NK-92 (cell line): ENCODE measurements around the gene TMEM18.

Experiments
- DNase-seq: peaks from one replicate; lab custom pipeline; 2025; ENCODE audit not compliant: unreplicated experiment; lab: John Stamatoyannopoulos, UW

TMEM18 gene

DNA sequence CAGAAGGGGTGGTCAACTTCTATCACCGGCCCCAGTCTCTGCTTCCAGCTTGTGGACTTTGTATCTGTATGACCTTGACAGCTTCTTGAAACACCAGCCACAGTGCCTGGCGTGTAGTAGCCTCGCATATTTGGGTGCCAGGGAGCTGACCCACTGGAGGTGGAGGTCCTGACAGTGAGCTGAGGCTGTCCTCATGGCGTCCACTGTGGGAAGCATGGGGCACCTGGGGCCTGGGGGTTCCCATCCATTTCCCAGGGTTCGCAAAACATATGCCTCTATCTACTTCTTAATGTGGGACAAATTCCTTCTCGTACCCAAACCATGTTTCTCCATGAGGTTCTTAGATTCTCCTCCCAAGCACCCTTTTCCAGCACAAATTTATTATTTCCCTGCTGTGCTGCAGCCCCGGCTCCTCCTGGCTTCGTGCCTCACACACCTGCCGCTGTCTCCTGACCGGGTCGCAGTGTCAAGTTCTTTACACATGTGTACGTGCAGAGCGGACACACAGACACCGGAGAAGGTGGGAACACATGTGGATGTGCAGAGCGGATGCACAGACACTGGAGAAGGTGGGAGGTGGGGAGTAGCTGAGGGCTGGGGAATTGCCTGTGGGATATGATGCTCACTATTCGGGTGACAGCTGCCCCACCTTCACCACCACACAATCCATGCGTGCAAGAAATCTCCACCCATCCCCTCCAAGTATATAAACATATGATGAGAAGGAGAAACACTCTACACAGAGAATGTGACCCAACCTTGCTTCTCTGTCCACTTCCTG, 23.4 kb downstream of the TMEM18 start:
- DNase-seq = no peak

DNA sequence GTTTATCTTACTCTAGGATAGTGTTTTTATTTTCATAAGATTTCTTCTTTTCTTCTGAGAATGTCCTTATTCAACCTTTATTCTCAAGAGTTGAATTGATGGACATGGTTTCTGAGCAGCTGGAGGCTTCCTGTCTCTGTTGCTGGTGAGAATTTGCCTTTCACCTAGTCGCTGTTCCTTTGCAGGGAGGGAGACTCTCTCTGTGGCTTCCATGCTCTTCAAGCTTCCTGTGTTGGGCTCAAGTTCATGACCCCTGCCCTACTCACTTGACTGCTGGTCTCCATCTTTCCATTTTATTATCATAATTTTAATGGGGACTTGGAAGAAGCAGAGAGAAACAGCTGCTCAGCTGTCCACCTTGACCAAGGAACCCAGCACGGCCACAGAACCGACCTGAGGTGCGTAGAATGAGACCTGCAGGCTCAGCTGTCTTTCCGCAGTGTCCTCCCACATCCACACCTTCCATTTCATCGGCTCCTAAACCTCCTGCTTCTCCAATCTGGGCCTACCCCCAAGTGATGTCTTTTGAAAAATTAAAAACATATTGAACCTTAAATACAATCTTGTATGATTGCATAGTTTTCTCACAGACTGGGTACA, 24.2 kb downstream of the TMEM18 start:
- DNase-seq = no peak

DNA sequence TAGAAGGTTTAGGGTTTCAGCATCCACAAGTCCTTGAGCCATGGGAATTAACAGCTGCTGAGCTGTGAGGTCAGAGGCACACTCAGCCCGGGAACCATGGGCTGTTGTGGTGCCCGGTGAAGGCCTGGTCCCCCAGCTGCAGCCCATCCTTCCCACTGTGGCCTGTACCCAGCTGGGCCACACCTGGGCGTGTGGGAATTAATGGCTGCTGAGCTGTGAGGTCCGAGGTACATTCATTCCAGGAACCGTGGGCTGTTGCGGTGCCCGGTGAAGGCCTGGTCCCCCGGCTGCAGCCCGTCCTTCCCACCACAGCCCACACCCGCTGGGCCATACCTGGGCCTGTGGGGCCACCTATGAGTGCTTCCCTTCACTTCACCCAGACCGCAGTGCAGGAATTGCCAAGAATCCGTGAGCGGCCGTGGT, 25.2 kb downstream of the TMEM18 start:
- no peak for DNase-seq

DNA sequence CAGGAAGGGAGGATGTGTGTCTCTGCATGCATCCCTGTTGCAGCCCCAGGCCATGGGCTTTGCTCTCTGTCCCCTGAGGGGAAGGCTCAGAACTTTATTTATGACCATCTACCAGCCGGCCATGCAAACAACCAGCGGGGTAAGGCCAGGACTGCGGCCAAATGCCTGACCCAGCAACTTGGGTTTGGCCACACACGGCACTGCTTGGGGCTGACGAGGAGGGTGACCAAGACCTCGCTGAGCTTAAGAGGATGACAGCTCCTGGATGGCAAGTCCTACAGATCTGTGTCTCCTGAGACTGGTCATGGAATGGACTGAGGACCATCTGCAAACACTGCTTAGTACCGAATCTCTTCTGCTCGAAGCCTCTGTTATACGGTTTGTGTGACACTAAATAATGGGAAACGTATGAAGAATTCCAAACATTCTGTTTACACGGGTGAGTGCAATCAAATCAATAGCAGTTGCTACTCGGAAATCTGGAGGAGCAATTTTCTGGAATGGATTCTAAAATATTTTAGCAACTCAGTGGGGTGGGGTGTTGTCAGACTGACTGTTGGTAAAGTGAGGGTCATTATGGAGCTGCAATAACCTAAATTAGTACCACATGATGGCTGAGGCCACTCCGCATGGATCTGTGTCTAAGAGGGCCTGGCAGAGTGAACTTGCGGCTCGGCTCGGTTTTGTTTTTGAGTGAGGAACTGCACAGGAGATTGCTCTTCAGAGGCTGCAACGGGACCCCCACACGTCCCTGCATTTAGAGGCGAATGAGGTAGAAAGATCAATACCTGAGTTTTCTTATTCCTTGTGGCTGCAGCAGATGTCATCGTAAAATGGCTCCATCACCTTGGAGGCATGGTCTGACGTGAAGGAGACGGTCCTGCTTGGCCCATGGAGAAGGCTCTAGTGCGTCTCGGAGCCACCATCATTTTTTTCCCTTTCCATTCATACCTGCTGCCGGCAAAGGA, 26.6 kb downstream of the TMEM18 start:
- DNase-seq = no peak

DNA sequence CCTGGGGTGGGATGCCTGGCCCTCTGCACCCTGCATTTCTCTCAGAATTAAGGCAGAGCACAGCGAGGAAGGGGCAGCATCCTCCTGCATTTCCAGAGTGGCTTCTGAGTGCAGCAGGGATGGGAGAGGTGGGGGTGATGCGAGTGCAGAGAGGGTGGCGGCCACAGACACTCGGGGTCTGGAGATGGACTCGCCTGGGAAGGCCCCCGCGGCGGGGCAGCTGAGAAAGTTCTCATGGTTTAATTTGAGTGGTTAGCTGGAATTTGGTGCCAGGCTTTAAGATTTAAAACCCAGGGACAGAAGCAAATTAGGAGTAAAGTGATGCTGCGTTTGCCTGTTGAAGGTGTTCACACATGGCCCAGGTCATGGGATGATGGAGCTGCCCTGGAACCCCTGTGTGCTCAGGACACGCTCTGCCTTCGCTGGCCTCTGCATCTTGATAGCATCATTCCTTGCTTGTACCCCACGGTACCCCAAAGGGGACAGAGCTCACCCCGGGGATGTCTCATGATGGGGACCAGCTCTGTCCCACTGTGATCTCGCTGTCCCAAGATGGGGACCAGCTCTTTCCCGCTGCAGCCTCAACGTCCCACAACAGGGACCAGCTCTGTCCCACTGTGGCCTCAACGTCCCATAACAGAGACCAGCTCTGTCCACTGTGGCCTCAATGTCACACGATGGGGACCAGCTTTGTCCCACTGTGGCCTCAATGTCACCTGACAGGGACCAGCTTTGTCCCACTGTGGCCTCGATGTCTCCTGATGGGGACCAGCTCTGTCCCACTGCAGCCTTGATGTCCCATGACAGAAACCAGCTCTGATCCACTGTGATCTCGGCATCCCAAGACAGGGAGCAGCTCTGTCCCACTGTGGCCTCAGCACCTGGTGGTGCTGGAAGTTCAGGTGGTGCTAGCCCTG, 27.5 kb downstream of the TMEM18 start:
- DNase-seq = no peak

DNA sequence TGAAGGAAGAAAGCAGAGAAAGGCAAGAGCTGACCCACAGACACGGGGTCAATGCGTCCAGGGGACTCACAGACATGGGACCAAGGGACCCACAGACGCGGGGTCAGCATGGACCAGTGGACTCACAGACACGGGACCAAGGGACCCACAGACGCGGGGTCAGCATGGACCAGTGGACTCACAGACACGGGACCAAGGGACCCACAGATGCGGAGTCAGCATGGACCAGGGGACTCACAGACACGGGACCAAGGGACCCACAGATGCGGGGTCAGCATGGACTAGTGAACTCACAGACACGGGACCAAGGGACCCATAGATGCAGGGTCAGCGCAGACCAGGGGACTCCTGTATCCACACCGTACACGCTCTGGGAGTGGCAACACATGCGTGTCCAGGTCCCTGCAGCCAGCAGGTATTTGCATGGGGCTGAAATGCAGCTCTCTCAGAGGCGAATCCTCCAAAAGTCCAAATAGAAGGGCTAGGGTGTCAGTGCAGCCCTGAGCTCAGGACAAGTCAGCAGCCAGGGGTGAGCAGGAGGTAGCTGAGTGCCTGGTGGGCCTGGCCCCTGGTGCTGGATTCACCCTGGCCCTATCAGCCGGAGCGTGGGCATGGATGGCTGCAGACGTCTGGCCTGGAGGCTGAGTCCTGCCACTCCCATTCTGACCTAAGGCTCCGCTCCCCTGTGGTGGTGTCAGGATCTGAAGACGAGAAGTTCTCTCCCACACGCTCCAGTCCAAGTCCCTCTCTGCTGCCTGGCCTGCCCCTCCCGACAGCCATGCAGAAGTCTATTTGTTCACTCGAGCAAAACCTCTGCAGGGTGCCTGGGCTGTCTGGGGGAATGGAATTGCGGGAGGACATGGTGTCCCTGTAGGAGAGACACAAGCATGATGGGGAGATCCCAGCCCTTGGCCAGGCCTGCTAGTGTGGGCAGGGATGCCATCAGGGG, 28.5 kb downstream of the TMEM18 start:
- no peak for DNase-seq

DNA sequence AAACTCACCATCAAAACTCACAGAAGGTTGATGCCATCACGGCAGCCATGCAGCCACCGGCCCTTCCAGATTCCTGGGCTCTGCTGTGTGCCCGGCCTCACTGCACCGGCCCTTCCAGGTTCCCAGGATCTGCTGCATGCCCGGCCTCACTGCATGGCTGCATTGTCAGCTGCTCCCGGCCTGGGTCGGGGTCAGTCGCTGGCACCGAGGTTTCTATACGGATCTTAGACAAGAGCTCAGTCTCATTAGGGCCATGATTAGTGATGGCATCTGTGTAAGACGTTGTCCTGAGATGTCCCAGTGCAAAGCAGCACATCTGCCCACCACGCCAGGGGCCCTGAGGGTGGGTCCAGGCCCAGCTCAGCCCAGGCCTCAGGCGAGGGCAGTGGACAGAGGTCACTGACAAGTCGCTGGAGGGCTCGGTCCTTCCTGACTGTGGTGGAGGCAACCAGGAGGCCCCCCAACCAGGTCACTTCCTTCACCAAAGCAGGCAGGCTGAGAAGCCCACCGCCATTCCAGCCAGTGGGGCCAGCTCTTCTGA, 29.4 kb downstream of the TMEM18 start:
- DNase-seq = no peak

DNA sequence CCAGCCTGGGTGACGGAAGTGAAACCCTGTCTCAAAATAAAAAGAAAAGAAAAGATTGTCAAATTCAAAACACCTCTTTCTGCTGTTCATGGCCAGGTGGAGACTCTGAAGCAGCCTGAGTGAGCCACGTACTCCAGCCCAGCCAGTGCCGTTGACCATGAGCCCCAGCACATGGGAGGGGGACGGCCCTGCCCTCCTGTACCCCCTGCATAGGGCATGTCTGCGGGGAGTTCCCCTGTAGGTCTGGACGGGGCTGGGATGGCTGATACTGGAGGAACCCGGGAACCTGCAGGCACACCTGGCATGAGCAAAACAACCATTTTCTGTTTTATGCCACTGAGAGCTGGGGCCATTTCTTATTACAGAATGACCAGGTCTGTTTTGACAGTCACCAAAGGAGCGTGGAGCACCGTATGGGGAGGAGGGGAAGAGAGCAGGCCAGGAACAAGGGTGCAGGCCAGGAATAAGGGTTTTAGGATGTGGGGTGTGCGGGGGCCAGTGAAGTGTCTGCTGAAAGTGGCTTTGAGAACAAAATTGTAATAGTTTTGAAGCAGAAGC, 30.1 kb downstream of the TMEM18 start:
- no peak for DNase-seq

DNA sequence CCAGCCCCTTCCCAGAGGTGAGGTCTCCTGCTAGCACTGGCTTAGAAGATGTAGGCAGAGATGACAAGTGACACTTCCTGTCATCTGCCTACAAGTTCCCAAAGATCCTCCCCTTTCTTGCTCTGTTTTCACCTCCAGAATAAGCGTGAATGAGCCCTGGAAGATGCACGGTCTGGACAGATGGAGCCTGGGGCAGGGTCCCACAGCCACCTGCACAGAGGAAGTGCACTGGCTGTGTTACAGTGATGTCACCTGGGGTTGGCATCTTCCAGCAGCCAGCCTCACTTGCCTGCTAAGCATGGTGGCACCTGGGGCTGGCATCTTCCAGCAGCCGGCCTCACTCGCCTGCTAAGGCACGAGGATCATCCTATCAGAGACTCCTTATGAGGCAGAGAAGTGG, 32.3 kb downstream of the TMEM18 start:
- DNase-seq = no peak

DNA sequence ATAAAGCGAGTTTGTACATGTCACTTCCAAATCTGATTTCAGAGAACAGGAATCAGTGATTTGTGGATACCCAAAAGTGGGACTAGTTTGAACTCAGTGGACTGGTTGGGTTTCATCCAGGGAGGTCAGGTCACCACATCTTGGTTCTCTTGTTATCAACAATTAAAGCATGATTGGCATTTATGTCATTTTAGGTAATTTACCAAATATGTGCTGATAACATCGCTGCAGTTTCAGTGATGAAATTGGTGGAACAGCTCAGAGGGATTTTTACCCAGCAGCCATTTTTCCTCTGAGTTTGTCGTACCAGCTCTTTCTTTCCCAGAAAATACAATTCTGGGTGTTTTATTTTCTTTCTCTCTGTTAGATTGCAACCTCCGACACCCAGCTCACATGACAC, 33.4 kb downstream of the TMEM18 start:
- no peak for DNase-seq

DNA sequence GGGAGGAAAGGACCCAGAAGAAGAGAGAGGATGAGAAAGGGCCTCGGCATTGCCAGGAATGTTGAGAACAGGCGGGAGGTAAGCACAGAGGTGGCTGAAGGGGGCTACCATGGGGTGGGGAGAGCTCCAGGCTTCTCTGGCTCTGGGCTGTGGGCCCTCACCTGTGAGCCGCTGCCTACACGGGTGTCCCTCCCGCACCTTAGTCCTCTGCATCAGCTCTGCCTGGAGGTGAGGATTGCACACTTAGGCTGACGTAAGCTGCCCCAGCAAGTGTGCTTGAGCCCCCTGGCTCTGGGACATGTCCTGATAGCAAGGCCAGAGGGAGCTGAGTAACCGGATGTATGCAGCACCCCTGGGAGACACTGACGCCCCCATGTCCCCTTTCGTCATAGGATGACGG, 33.9 kb downstream of the TMEM18 start:
- DNase-seq = no peak

DNA sequence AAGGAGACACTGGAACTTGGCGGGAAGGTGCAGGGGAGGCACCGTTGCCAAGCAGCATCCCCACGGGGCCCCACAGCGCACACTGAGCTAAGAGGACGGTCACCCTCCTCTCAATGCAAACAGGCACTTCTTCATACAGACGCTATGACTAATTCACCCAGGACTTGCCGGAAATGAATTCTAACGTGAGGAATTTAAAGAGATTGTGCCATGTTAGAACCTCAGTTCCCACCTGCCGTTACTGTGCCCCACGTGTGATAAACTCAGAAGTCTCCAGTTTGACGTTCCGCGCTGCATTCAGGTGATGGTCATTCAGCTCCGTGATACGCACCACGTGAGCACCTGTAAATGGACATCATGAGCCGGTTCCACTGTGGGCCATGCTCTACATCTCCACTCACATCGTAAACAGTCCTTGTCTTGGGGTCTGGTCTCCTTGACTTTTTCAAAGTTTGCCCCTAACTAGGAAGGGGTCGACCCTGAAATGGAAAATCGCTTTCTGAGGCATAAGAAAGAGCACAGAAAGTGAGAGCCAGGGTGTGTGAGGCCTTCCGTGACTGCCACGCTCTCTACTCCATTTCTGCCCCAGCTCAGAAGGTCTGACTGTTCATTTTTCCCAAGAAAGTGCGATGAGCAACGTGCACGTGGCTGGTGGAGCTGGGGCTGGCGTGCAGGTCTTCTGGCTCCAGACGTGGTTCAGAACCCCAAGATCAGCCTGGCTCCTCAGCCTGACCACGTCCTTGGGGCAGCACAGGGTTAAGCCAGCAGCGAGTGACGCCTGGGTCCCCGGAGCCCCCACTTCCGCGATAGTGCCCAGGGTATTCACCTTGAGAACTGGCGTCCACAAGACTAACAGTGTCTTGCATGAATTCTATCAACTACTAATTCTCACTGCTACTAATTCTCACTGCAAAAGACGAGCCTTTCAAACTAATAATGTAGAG, 35.1 kb downstream of the TMEM18 start:
- no peak for DNase-seq

DNA sequence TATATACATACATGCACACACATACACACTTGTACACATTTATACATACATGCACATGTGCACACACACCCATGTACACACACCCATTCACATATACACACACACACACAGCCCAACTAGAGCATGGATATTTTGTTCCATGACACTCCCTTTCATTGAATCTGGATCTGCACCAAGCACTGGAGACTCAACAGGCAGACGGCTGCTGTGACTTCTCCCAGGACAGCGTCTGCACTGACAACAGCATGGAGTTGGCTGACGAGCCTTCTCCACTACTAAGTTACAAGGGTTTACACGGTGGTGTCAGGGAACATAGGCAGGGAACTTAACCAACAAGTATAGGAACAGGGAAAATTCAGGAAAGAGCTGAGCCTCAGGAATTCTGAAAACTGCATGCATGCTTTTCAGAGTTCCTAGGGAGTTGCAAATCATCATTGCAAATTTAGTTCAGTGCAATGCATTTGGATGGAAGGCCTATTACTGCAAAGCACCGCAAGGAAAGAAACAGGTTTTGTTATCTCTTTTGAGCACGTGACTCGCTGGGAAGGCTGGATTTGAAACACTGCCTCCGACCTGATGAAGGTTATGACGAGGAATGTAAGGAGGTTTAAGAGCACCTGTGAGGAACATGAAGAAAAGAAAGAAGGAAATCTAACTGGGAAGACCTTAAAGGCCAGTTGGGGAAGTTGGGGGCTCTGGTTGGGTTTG, 35.9 kb downstream of the TMEM18 start:
- DNase-seq = no peak

DNA sequence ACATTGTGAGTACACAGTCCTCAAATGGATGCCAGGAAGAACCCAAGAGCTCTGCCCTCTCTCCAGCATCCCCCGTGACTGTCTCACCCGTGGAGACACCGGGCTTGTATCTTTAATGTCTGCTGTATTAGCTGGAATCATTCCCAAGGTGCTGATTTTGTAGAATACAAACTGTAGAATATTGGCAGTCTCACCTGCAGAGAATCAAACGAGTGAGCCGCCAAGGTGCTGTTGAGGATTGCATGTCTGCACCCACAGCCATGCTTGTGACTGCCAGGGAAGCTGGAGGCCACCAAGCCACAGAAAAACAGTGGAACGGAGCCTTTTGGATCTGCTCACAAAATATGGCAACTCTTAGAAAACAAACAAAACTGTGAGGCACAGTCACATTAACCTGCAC, 37.5 kb downstream of the TMEM18 start:
- DNase-seq = no peak

DNA sequence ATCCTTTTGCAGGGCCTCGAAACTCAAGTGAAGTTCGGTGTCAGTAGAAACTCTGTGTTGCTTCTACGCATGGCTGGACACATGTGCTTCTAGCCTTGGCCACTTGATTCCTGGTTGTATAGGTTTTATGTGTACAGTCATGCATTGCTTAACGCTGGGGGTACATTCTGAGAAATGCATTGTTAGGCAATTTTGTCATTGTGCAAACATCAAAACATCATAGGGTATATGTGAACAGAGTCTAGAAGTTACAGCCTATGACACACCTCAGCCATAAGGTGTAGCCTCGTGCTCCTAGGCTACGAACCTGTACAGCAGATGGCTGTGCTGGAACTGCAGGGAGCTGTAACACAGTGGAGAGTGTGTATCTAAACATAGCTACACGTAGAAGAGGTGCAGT, 39.4 kb downstream of the TMEM18 start:
- no peak for DNase-seq

DNA sequence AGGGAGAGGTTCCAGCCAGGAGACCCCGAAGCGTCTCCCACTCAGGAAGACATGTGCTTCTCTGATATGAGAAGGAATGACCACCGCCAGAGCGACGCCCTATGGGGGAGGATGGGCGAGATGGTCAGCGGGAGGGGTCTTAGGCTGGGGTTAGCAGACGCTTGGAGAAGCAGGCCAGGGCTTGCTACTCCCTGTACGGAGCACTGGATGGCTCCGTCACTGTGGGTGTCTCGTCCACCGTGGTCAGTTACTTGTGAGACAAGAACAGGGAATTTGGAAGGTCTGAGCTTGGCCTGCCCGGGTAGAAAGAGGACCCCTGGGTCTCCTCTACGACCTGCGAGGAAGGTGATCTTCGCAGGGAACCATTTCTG, 39.8 kb downstream of the TMEM18 start:
- DNase-seq = no peak

DNA sequence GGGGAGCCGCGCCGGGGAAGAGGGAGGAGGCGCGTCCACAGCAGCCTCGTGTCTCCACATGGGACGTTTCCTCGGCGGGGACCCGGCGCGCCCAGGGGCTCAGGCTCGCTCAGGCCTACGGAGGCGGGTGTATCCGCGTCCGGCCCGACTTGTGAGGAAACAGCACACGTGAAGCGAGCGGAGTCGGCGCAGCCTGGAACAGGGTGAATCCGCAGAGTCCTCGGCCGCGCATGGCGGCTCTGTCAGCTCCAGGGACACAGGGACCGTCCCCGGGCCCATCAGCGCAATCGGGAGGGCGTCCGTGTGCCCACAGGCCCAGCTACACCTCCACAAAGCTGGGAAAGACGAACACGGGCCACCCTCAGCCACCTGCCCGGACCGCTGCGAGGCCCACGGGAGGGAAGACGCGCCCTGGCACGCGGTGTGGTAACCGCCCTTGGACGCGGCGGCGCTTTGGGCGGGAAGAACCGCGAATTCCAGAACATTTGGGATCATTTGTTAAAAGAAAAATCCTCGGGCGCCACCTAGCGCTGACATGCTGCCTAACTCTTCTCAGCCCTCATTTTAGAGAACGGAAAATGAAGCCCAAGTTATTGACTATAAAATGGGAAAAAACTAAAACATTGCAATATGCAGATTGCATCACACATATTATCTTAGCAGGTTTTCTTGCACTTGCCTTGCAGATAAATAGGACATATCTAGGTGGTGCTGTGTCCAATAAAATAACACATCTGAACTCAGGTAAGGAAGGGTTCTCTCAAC, 40.4 kb downstream of the TMEM18 start:
- DNase-seq = no peak
